B cell (primary cell): ENCODE measurements around the gene CPLX1. TPM values are rescaled to one million over a fixed set of nuclear protein-coding genes. Genes with fewer than 3 reads are reported as not detected.
A peak's percentile ranks its signal among the peaks of the same experiment; 100 is the strongest.

Experiments
- ATAC-seq: fragments of 200-7000 bp; cut with Tn5 transposase; one replicate; pipeline ENCODE4 v1.10.0; 2021; ENCODE audit warnings: low read depth, mild to moderate bottlenecking, moderate number of reproducible peaks, moderate library complexity
- CTCF ChIA-PET: fragments of 350-600 bp; sonication (Branson Sonifier 250); formaldehyde crosslinking; loops from one replicate; lab custom pipeline; 2021; ENCODE audit warnings: antibody characterized with exemption, inconsistent platforms; lab: Charles Lee
- POLR2A ChIA-PET: fragments of 350-600 bp; sonication (Branson Sonifier 250); formaldehyde crosslinking; loops from one replicate; lab custom pipeline; 2021; ENCODE audit warnings: antibody characterized with exemption; lab: Charles Lee
- DNase-seq: peaks from one replicate; pipeline ENCODE4 v3.0.0; 2013
- H2AFZ ChIP-seq: 2 replicates; pipeline ENCODE4 v1.6.1; 2012; ENCODE audit warnings: mild to moderate bottlenecking, low read depth, low read length; ENCODE audit not compliant: insufficient read depth, poor library complexity, severe bottlenecking
- H3K27ac ChIP-seq, 2 donors: 1 replicate in 1 of 2; 2 replicates in 1 of 2; pipeline ENCODE4 v1.5.1; 2012 to 2013; ENCODE audit warnings: low read length in 2 of 2, mild to moderate bottlenecking in 2 of 2, moderate library complexity in 1 of 2
- H3K27me3 ChIP-seq, 4 experiments: fragments of 200-600 bp in 1 of 4; sonication (generic) in 1 of 4; replicated peaks in 1 of 4; 1 replicate in 2 of 4; 2 replicates in 2 of 4; pipeline versions ENCODE4 v1.6.1 to v1.7.0; 2013 to 2016; ENCODE audit warnings: low read length in 3 of 4, mild to moderate bottlenecking in 2 of 4, mixed read lengths in 1 of 4, moderate library complexity in 1 of 4; ENCODE audit not compliant: insufficient read depth in 4 of 4, control insufficient read depth in 3 of 4; ENCODE audit errors: control extremely low read depth in 1 of 4
- H3K36me3 ChIP-seq, 2 experiments: replicated peaks in 1 of 2; 1 replicate in 1 of 2; 2 replicates in 1 of 2; pipeline versions ENCODE4 v1.6.1 to v1.7.1; 2013; ENCODE audit warnings: low read length in 1 of 2; ENCODE audit not compliant: insufficient read depth in 2 of 2, control insufficient read depth in 1 of 2; ENCODE audit errors: control extremely low read depth in 1 of 2, extremely low read depth in 1 of 2
- H3K4me1 ChIP-seq, 2 donors: fragments of 200-600 bp in 1 of 2; sonication (generic) in 1 of 2; 1 replicate in 1 of 2; 2 replicates in 1 of 2; pipeline versions ENCODE4 v1.5.1 to v1.6.1; 2013 to 2017; ENCODE audit warnings: low read length in 2 of 2; ENCODE audit not compliant: control insufficient read depth in 2 of 2, insufficient read depth in 2 of 2
- H3K4me2 ChIP-seq: replicated peaks from 2 replicates; pipeline ENCODE3; 2012; ENCODE audit warnings: mild to moderate bottlenecking, low read depth, low read length; ENCODE audit not compliant: poor library complexity, severe bottlenecking
- H3K4me3 ChIP-seq, 5 experiments: fragments of 200-600 bp in 1 of 5; sonication (generic) in 1 of 5; 1 replicate in 3 of 5; 2 replicates in 2 of 5; pipeline versions ENCODE4 v1.5.1 to v1.7.0; 2011 to 2016; ENCODE audit warnings: low read length in 4 of 5, mild to moderate bottlenecking in 4 of 5, low read depth in 2 of 5, control low read depth in 1 of 5, moderate library complexity in 1 of 5; ENCODE audit not compliant: insufficient read depth in 1 of 5; ENCODE audit errors: control extremely low read depth in 1 of 5, extremely low read depth in 1 of 5
- H3K79me2 ChIP-seq: fragments of 200-600 bp; sonication (generic); one replicate; pipeline ENCODE4 v1.6.0; 2016; ENCODE audit warnings: low read length; ENCODE audit not compliant: control insufficient read depth, insufficient read depth
- H3K9ac ChIP-seq: fragments of 200-600 bp; sonication (generic); 2 replicates; pipeline ENCODE4 v1.6.1; 2017; ENCODE audit warnings: mild to moderate bottlenecking, low read length, moderate library complexity
- H3K9me3 ChIP-seq, 3 donors: one replicate each; pipeline versions ENCODE4 v1.6.1 to v1.7.1; 2013; ENCODE audit warnings: low read length in 2 of 3; ENCODE audit not compliant: control insufficient read depth in 2 of 3, insufficient read depth in 1 of 3; ENCODE audit errors: control extremely low read depth in 1 of 3
- H4K20me1 ChIP-seq: 2 replicates; pipeline ENCODE4 v1.6.0; 2012; ENCODE audit warnings: mild to moderate bottlenecking, low read length; ENCODE audit not compliant: insufficient read depth, control insufficient read depth, poor library complexity, severe bottlenecking
- H3K27ac Mint-ChIP-seq: one replicate; pipeline ENCODE4 v1.8.0; 2021; ENCODE audit warnings: mixed read lengths
- H3K27me3 Mint-ChIP-seq: one replicate; pipeline ENCODE4 v1.8.0; 2021; ENCODE audit warnings: mixed read lengths
- H3K4me1 Mint-ChIP-seq: one replicate; pipeline ENCODE4 v1.8.0; 2021; ENCODE audit warnings: mixed read lengths
- H3K4me3 Mint-ChIP-seq: one replicate; pipeline ENCODE4 v1.8.0; 2021; ENCODE audit warnings: mixed read lengths
- H3K9me3 Mint-ChIP-seq: one replicate; pipeline ENCODE4 v1.8.0; 2022; ENCODE audit warnings: mixed read lengths; ENCODE audit not compliant: insufficient read depth
- EZH2 ChIP-seq: IDR thresholded peaks from 2 replicates; pipeline ENCODE4 v1.6.1; 2012; ENCODE audit warnings: borderline replicate concordance, low read depth, mild to moderate bottlenecking, moderate library complexity, low read length; ENCODE audit not compliant: insufficient read depth, poor library complexity, severe bottlenecking
- WGBS: methylation state at CpG from one replicate; pipeline ENCODE4 v1.1.5; 2013; ENCODE audit warnings: missing lambda C conversion rate; ENCODE audit not compliant: insufficient coverage; 5-methylcytosine and 5-hydroxymethylcytosine counted together
- intact Hi-C: fragments of 100-400 bp; cut with micrococcal nuclease; formaldehyde crosslinking; loops from one replicate; pipeline ENCODE4 v1.10.0; 2022
- polyA plus RNA-seq: library from polyadenylated mRNA; depleted of rRNA; stranded (reverse); fragments of >200 nt; gene quantifications from 2 replicates; pipeline ENCODE4 v1.2.3, GENCODE V29; 2012
- total RNA-seq, 2 donors: library from RNA; stranded (reverse); fragments of 120-200 nt in 1 of 2; gene quantifications; 1 replicate in 1 of 2; 2 replicates in 1 of 2; pipeline versions ENCODE4 v1.2.3 to v1.2.4, GENCODE V29; 2013 to 2022
- TF ChIP-seq, protein P1 (sequence below): fragments of 200-600 bp; IDR thresholded peaks from one replicate; pipeline ENCODE4 v1.8.0; 2022; ENCODE audit warnings: antibody characterized with exemption, mild to moderate bottlenecking

Gene CPLX1
- total and polyA plus RNA-seq, 2 donors (not counting 1 experiment from before 2014, with no cell fraction given): not detected

DNA sequence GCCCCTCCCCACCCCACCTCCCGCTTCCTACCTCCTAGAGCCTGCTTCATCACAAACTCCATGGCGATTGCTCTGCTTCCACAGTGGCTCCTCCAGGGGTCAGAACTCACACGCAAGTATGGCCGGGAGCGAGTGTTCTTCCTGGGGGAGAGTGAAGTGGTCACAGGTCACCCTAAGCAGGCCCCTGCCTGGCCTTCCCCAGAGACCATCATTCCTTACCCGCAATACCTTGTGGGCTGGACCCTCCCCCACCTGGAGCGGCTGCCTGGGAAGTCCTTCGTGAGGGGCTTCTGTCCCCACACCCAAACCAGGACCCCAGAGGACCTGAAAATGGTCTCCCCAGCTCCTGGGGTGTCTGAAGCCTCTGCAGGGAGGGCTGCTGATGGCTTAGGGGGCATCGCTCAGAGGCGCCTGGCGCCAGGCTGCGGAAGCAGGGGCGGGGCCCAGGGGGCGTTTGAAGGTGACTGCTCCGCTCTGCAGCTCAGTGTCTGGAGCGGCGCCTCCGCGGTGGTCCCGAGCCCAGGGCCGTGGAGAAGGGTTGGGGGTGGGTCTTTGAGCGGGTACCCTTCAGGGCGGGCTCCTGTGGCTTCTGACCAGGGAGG is 1.4 kb downstream of the CPLX1 start:
- Histone ChIP-seq H2AFZ (no peak overlapping the region), H3K4me2 (peak overlapping the region; percentile 72), H3K9ac (no peak overlapping the region), H3K36me3 (no peaks in the 10 kb centered on the region), H3K27me3 (peaks cover 0 to 76% (median 28%) of the 10 kb centered on the region in 4 experiments), H3K27ac (no peak overlapping the region), H4K20me1 (no peaks in the 10 kb centered on the region), H3K9me3 (peaks cover 0 to 38% (median 0%) of the 10 kb centered on the region in 3 donors), H3K4me1 (peaks cover 12 to 18% of the 10 kb centered on the region in 2 donors), H3K4me3 (no peak overlapping the region), H3K79me2 (no peaks in the 10 kb centered on the region)
- Mint-ChIP-seq H3K9me3 (no peaks in the 10 kb centered on the region), H3K27me3 (peaks cover 43% of the 10 kb centered on the region), H3K4me1 (peaks cover 4% of the 10 kb centered on the region), H3K4me3 (peak overlapping the region; percentile 34), H3K27ac (peak overlapping the region; percentile 50)
- intact Hi-C loops: no loop called here
- ChIA-PET CTCF (no interaction called here), POLR2A (no interaction called here)
- no peak for ATAC-seq
- DNase-seq: no peak
- TF ChIP-seq, protein P1, sequence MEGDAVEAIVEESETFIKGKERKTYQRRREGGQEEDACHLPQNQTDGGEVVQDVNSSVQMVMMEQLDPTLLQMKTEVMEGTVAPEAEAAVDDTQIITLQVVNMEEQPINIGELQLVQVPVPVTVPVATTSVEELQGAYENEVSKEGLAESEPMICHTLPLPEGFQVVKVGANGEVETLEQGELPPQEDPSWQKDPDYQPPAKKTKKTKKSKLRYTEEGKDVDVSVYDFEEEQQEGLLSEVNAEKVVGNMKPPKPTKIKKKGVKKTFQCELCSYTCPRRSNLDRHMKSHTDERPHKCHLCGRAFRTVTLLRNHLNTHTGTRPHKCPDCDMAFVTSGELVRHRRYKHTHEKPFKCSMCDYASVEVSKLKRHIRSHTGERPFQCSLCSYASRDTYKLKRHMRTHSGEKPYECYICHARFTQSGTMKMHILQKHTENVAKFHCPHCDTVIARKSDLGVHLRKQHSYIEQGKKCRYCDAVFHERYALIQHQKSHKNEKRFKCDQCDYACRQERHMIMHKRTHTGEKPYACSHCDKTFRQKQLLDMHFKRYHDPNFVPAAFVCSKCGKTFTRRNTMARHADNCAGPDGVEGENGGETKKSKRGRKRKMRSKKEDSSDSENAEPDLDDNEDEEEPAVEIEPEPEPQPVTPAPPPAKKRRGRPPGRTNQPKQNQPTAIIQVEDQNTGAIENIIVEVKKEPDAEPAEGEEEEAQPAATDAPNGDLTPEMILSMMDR: no peak
- TF ChIP-seq EZH2: no peak
- WGBS: 10% methylated on average over 21 of the region's 23 CpGs

DNA sequence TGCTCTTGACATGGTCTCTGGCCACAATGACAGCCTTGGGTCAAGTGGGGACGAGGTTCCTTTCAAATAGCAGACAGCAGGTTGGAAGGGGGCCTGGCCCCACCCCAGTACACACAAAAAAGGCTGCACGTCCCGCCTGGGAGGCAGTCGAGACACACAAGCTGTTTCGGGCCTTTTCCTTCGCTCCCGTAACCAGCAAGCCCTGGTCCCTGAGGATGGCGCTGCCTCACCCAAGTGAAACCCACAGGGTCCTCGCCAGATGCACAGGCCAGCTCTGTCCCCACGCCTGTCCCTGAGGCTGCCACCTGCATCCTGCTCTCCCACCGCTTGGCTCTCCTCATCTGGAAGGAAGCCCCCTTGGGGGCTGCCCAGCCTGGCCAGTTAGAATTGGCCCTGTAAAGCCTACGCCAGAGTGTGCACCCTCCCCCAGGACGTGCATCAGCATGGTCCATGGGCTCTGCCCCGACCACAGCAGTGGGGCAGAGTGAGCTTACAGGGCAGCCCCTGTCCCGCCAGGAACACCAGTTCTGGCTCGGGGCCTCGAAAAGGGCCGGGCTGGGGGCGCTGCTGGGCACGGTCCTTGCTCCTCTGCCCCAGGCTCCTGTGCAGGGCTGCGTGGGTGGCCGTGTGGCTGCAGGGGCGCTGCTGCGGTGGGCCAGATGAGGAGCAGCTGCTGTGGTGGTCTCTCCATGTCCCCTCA is 2.0 kb downstream of the CPLX1 start:
- no peaks in the 10 kb centered on the region for H3K9me3 Mint-ChIP-seq
- Histone ChIP-seq H4K20me1 (no peaks in the 10 kb centered on the region), H3K4me3 (no peak overlapping the region), H3K4me1 (peaks cover 12 to 18% of the 10 kb centered on the region in 2 donors), H3K4me2 (no peak overlapping the region), H3K9me3 (peaks cover 0 to 36% (median 0%) of the 10 kb centered on the region in 3 donors), H3K9ac (no peak overlapping the region), H3K79me2 (no peaks in the 10 kb centered on the region), H3K27me3 (peaks cover 0 to 73% (median 28%) of the 10 kb centered on the region in 4 experiments), H3K36me3 (no peaks in the 10 kb centered on the region), H2AFZ (no peak overlapping the region), H3K27ac (no peak overlapping the region)
- ATAC-seq: no peak
- H3K27ac Mint-ChIP-seq: no peak overlapping the region
- H3K27me3 Mint-ChIP-seq: peaks cover 44% of the 10 kb centered on the region
- 56% methylated on average over 24 of the region's 24 CpGs for WGBS
- TF ChIP-seq, protein P1: no peak
- no peak for TF ChIP-seq EZH2
- DNase-seq: no peak
- intact Hi-C loops: no loop called here
- ChIA-PET CTCF (no interaction called here), POLR2A (interaction anchor here (0.7 kb wide), 1 partner anchor 71 kb away, joined by 3 read pairs; no protein-coding TSS in a partner anchor)
- no peak overlapping the region for H3K4me3 Mint-ChIP-seq
- H3K4me1 Mint-ChIP-seq: peaks cover 4% of the 10 kb centered on the region
